Dermis microvascular lymphatic vessel endothelial cell (primary cell): ENCODE measurements around the gene TNIP2. TPM values are rescaled to one million over a fixed set of nuclear protein-coding genes. Genes with fewer than 3 reads are reported as not detected.

Source experiments
- DNase-seq, 2 donors: peaks; one replicate each; pipeline versions ENCODE4 v3.0.0 to v3.0.0-alpha.2; 2010; ENCODE audit warnings: low read depth in 2 of 2
- total RNA-seq: library from RNA; depleted of rRNA; stranded (reverse); fragments of >200 nt; gene quantifications from 2 replicates; pipeline ENCODE4 v1.2.1, GENCODE V29; 2014

TNIP2 gene
- total RNA-seq, 1 donor from 2014 or later, result 71.6 TPM

DNA sequence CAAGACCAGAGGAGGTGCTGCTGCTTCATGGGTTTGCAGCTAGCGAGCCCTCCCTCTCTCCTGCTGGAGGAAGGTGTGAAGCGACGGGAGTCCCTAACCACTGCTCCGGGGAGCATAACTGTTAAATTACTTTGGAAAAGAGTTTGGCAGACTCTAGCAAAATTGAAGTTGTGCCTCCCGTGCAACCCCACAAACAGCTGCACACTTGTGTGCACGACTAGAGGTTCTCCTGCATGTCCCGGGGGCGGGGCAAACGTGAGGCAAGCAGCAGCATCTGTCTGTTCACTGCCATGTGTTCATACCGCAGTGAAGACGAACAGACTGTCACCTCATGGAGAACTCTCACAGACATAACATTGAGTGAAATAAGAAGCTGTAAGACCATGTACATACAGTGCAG, 34.5 kb downstream of the TNIP2 start:
- DNase-seq, result no peak

DNA sequence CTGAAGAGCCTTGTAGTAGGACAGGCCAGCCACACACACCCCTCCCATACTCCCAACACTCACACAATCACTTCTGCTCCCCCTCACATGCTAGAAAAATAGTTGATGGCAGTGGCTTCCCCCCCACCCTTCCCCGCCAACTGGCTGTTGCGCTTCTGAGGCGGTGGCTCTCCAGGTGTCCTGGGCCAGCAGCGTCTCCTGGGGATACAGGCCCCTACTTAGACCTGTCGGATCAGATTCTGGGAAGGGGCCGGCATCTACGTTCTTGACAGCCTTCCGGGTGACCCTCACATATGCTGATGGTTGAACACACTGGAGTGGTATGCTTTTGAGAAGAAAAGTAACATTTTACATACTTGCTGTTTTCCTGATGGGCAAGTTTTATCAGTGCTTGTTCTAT, 39.9 kb downstream of the TNIP2 start:
- DNase-seq, result no peak

DNA sequence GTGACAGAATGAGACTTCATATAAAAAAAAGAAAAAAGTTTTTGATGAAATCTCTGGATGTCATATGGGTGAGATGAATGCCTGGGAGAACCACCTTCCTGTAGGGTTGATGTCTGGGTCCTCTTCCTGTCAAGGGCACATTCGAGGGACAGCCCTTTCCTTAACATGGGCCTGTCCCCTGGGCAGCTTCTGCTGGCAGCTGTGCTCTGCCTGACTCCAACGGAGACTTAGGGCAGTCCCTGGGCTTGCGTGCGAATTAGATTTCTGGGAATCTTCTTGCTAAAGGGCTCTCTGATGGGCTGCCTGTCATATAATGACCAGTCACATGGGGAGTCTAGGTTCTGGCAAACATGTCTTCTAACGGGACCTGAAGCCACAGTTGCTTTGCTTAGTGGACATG, 40.7 kb downstream of the TNIP2 start:
- peak in 1 of 2 donors; percentile 19 for DNase-seq

DNA sequence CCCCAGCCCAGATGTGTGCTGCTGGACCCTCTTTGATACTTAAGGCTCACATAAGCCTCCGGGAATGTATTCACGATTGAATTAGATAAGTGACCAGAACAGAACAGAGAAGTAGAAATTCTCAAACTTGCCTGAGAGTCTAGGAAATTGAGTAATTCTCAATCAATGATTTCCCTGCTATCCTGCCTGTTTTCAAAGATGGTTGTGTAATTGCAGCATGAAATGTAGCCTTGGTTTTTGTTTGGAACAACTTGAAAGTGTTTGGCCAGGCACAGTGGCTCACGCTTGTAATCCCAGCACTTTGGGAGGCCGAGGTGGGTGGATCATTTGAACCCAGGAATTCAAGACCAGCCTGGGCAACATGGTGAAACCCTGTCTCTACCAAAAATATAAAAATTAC, 41.2 kb downstream of the TNIP2 start:
- no peak for DNase-seq

DNA sequence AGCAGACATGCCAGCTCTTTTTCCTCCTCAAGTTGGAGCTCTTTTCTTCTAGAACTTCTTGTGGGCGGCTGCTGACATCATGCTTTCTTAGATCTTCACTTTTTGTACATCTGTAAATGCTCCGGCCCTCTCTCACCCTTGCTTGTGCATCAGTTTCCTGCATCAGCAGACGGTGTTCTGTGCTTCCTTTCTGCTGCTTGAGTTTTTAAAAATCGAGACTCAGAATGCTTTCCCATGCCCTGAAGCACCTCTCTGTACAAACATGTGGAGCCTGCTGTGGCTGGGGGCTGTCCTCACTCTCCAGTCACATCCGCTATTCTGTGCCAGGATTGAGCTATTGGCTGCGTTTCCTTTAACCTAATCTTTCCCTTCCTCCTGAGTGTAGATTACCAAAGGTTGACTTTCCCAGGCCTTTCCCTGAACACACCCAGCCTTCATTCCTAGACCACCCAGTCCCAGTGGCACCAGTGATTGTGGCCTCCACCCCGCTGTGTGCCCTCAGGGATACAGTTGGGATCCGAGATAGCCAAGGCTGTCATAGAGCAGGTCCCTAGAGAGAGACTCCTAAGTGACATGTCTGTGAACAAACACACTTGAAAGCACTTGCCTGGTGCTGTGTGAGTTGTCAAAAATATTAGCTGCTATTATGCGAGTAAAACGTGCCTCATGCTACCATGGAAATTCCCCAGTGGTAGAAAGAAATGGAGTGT, 41.9 kb downstream of the TNIP2 start:
- DNase-seq, result peak; percentile 94 to 99

DNA sequence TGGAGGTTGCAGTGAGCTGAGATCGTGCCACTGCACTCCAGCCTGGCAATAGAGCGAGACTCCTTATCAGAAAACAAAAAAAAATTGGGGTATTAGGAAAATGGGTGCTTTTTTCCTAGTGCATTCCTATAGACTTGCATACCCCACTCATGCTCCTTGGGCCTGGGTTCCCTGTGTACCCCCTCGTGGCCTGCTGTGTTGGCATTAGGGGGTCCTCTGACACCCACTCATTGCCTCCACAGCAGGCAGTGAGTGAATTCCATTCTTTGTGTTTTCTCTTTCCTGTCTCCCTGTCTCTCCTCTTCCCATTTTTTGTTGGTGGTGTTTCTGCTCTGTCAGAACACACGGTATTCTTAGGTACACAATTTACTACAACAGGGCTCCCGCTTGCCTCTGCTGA, 42.8 kb downstream of the TNIP2 start:
- no peak for DNase-seq

DNA sequence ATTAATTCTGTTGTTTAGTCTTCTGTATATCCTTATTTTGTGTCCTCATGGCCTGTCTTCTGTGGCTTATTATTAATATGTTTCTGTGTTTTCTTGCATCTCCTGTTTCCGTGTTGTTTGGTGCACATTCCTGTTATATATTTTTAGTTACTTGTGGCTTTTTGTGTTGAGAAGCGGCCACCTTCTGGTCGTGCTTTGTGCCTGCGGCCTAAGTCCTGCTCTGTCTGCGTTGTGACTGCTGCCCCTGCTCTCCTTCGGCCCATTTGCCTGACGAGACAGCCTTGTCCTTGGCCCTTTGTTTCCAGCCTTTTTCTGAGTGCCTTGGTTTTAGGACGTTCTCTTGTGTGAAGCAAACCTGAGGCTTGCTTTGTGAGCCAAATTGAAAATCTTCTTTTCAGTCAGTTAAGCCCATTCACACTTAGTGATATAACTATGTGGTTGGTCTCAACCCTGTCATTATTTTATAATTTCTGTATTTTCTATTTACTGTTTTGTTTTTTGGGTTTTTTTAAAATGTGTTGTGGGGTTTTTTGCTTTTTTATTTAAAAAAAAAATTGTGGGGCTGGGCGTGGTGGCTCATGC, 43.8 kb downstream of the TNIP2 start:
- no peak for DNase-seq

DNA sequence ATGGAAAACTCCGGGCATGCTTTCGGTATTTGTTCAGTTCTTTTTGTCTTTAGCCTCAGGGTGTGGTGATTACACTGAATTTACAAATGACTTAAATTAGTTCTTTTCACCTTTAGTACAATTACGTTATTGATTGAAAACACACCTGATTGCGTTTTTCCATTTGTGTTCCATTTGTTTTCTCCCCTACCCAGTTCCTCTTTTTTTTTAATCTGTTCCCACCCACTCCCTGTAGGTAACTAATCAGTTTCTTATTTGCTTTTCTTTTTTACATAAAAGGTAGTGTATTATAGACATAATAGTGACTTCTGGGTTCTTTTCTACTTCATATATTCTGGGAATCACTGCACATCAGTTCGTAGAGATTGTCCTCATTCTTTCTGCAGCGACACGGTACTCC, 53.4 kb downstream of the TNIP2 start:
- DNase-seq, result no peak

DNA sequence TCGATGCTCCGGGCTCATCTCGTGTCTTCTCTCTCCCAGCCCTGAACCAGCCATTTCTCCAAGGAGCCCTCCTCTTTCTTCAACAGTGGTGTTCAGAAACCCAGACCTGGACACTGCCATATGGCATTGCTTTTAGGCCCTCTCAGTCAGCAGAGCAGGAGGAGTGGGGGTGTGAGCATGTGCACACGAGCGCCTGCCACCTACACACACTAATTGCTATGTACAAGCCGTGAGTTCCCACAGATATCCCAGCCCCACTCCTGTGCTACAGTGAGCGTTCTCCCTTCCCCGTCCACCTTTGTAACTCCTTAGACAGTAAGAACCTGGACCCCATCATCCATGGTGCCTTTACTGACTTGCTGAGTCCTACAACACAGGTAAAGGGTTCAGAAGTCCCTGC, 53.8 kb downstream of the TNIP2 start:
- no peak for DNase-seq

DNA sequence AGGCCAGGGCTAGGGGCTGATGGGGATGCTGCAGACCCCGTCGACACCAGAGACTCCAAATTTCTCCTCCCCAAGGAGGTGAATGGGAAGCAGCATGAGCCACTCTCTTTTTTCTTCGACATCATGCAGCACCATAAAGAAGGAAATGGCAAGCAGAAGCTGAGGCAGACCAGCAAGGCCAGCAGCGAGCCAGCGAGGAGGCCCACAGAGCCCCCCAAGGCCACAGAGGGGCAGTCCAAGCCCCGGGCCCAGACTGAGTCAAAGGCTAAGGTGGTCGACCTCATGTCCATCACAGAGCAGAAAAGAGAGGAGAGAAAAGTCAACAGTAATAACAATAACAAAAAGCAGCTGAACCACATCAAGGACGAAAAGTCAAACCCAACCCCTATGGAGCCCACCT, 56.1 kb downstream of the TNIP2 start:
- no peak for DNase-seq

DNA sequence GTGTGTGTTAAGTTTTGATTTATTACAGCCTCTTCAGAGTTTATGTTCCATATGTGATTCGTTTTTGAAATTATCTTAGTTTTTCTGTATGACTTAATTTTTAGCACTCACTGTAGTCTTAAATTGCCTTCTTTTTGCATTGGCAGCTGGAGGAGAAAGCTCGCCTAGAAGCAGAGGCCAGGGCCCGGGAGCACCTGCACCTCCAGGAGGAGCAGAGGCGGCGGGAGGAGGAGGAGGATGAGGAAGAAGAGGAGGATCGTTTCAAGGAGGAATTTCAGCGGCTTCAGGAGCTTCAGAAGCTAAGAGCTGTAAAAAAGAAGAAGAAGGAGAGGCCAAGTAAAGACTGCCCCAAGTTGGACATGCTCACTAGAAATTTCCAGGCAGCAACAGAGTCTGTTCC, 56.6 kb downstream of the TNIP2 start:
- DNase-seq, result no peak

DNA sequence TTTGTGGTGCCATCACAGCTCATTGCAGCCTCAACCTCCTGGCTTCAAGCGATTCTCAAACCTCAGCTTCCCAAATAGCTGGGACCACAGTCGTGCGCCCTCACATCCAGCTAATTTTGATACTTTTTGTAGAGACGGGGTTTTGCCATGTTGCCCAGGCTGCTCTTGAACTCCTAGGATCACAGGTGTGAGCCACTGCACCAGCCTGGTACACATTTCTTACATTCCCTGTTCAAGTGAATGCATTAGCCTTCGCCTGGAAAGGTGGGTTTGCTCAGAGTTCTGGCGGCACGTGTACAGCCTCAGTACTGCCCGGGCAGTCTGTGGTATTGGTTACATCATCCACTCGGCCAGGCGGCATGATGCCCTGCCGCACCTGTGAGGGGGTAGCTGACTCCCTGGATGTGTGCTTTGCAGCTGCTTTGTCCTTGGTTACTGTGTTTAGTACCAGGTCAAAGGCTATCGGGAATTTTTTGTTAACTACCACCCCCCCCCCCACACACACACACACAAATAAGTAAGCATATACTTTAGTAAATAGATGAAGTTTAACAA, 57.1 kb downstream of the TNIP2 start:
- no peak for DNase-seq

DNA sequence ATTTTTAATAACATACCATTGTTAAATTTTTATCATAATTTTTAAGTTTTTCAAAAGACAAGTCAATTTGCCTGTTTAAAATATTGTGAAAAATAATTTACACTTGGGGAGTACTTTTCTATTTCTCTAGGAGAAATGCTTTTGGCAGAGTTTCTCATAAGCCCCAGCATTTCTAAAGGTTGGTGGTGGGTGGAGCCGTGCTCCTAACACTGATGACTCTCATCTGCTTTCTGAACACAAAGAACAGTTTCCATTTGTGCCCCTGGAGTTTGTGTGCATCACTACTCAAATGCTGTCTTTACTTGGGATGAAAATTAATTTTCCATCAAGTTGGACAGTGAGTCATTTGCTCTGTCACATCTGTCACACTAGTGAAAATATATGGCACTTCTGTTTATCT, 57.6 kb downstream of the TNIP2 start:
- DNase-seq, result no peak

DNA sequence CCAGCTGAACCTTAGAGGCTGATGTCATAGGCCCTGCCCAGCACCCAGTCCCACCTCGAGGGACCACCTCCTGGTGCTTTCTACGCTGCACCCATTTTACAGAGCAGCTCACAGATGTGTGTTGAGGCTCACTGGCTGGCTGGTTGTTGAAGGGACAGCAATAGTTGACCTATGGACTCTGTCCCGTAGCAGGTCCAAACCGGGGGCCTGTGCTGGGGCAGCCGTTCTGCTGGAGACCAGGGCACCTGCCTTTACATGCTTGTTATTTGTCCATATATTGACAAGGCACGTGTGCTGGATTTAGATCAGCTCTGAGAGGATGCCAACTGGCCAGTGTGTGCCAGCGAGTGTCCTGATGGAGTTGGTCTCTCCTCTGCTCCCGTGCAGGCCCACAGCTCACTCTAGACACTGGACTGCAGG, 58.1 kb downstream of the TNIP2 start:
- no peak for DNase-seq

DNA sequence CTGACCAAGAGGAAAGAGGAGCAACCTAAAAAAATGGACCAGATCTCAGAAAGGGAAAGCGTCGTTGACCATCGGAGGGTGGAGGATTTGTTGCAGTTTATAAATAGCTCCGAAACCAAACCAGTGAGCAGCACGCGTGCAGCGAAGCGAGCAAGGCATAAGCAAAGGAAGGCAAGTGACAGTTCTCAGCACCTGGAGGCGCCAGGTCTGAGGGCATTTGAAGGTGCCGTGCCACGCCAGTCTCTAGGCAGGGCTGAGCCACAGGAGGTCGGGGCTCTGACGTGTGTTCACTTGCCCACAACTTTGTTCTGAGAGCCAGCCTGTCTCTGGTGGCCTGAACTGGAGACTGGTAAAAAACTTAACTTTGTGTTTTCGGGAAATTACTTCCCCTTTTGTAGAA, 59.7 kb downstream of the TNIP2 start:
- no peak for DNase-seq

DNA sequence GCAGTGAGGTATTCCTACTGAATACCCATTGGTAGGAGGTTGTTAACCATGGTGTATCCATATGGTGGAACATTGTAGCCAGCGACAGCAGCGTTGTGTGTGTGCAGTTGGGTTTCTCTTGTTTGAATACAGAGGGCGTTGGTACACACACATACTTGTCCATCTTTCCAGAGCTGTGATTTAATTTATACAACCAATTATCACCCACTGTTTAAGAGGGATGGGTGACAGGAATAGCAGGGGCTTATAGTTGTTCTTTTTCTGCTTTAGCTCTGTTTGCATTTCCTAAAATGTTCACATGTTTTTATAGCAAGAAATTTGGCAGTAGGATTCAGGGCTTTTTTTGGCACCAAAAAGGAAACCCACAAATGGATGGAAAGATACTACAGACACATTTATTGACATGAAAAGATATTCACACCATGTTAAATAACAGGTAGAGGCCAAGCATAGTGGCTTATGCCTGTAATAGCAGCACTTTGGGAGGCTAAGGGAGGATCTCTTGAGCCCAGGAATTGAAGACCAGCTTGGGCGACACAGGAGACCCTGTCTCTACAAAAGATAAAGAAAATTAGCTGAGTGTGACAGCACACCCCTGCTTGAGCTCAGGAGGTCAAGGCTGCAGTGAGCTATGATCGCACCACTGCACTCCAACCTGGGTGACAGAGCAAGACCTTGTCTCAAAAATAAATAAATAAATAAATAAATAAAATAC, 60.6 kb downstream of the TNIP2 start:
- no peak for DNase-seq

DNA sequence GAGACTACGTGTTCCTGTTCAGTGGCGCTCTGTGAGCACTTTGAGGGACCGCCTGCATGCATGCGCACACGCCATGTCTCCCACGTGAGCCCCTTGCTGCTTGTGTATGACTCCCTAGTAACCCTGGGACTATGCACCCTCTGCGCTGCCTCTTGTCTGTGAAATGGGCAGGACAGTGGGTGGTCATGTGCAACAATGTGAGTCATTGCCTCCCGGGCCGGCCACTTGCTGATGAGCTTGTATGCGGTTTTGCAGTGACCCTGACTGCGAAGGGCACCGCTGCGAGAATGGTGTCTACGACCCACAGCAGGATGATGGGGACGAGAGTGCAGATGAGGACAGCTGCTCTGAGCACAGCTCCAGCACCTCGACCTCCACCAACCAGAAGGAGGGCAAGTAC, 61.4 kb downstream of the TNIP2 start:
- no peak for DNase-seq

DNA sequence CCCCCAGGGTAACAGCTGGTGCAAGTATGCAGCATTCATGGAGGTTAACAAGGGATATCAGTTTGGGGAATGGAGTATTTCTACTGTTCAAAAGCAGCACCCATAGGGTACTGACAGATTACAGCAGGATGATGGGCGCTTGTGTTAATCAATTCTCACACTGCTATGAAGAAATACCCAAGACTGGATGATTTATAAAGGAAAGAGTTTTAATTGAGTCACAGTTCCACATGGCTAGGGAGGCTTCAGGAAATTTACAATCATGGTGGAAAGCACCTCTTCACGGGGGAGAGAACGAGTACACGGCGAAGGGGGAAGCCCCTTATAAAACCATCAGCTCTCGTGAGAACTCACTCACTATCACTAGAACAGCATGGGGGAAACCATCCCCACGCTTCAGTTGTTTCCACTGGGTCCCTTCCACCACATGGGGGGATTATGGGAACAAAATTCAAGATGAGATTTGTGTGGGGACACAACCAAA, 64.1 kb downstream of the TNIP2 start:
- no peak for DNase-seq
